SK-N-SH (cell line): Measurements from ENCODE around the gene ENOPH1.
"Not testable (repeated sequence)": the region's sequence is repeated elsewhere in the genome, so short reads cannot be mapped to it uniquely, and the experiment has no call there.

Source experiments
- EP300 ChIP-seq, 2 experiments: IDR thresholded peaks; 2 replicates each; pipeline versions ENCODE4 v1.4.0 to v1.6.1; 2012; ENCODE audit warnings: borderline replicate concordance in 1 of 2, low read depth in 1 of 2, low read length in 1 of 2
- TF ChIP-seq, protein P1 (sequence below): fragments of 200-600 bp; sonication (generic); IDR thresholded peaks from 2 replicates; pipeline ENCODE4 v1.6.1; 2017; ENCODE audit warnings: antibody characterized with exemption, mild to moderate bottlenecking, moderate library complexity
- TF ChIP-seq, protein P2 (sequence below): fragments of 150-350 bp; IDR thresholded peaks from 2 replicates; pipeline ENCODE4 v1.6.1; 2016; ENCODE audit warnings: mild to moderate bottlenecking, low read depth, low read length

DNA sequence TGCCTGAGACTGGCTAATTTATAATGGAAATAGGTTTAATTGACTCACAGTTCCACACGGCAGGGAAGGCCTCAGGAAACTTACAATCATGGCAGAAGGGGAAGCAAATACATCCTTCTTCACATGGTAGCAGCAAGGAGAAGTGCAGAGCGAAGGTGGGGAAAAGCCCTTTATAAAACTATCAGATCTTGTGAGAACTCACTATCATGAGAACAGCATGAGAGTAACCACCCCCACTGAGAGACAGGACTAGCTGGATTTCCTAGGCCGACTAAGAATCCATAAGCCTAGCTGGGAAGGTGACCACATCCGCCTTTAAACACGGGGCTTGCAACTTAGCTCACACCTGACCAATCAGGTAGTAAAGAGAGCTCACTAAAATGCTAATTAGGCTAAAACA lies 42.7 kb downstream of the ENOPH1 start:
- TF ChIP-seq EP300 (IDR thresholded peaks at IDR 0.05; ENCODE audit: borderline replicate concordance in 1 of 2, low read depth in 1 of 2, low read length in 1 of 2), result not testable (repeated sequence)
- TF ChIP-seq, protein P1, sequence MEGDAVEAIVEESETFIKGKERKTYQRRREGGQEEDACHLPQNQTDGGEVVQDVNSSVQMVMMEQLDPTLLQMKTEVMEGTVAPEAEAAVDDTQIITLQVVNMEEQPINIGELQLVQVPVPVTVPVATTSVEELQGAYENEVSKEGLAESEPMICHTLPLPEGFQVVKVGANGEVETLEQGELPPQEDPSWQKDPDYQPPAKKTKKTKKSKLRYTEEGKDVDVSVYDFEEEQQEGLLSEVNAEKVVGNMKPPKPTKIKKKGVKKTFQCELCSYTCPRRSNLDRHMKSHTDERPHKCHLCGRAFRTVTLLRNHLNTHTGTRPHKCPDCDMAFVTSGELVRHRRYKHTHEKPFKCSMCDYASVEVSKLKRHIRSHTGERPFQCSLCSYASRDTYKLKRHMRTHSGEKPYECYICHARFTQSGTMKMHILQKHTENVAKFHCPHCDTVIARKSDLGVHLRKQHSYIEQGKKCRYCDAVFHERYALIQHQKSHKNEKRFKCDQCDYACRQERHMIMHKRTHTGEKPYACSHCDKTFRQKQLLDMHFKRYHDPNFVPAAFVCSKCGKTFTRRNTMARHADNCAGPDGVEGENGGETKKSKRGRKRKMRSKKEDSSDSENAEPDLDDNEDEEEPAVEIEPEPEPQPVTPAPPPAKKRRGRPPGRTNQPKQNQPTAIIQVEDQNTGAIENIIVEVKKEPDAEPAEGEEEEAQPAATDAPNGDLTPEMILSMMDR, result not testable (repeated sequence)
- TF ChIP-seq, protein P2, sequence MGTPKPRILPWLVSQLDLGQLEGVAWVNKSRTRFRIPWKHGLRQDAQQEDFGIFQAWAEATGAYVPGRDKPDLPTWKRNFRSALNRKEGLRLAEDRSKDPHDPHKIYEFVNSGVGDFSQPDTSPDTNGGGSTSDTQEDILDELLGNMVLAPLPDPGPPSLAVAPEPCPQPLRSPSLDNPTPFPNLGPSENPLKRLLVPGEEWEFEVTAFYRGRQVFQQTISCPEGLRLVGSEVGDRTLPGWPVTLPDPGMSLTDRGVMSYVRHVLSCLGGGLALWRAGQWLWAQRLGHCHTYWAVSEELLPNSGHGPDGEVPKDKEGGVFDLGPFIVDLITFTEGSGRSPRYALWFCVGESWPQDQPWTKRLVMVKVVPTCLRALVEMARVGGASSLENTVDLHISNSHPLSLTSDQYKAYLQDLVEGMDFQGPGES, result not testable (repeated sequence)
